Keratinocyte (primary cell): ENCODE results near the gene AOAH. TPM values are rescaled to one million over a fixed set of nuclear protein-coding genes. Genes with fewer than 3 reads are reported as not detected.
"Not testable (repeated sequence)": the region's sequence is repeated elsewhere in the genome, so short reads cannot be mapped to it uniquely, and the experiment has no call there.

ENCODE experiments used
- DNase-seq: peaks from one replicate; pipeline ENCODE4 v3.0.0-alpha.2; 2011; ENCODE audit warnings: low read depth, missing footprints, low spot score
- FAIRE-seq: peaks from 2 replicates; lab custom pipeline; 2011; peaks lifted over from hg19 to GRCh38; lab: Jason Lieb, UNC
- H2AFZ ChIP-seq: 2 replicates; pipeline ENCODE4 v1.6.0; 2012; ENCODE audit warnings: low read length, control low read depth, inconsistent platforms; ENCODE audit not compliant: control insufficient read depth
- H3K27ac ChIP-seq: 2 replicates; pipeline ENCODE4 v1.5.1; 2011; ENCODE audit warnings: low read length; ENCODE audit not compliant: control insufficient read depth, insufficient read depth
- H3K27me3 ChIP-seq: 3 replicates; pipeline ENCODE4 v1.6.0; 2011; ENCODE audit warnings: low read length; ENCODE audit not compliant: control insufficient read depth, insufficient read depth; ENCODE audit errors: extremely low read depth
- H3K36me3 ChIP-seq, 2 experiments: 2 replicates in 1 of 2; 3 replicates in 1 of 2; pipeline ENCODE4 v1.5.1; 2011; ENCODE audit warnings: low read length in 2 of 2, mild to moderate bottlenecking in 1 of 2; ENCODE audit not compliant: control insufficient read depth in 2 of 2, insufficient read depth in 2 of 2; ENCODE audit errors: extremely low read depth in 1 of 2
- H3K4me1 ChIP-seq: 3 replicates; pipeline ENCODE4 v1.5.1; 2011; ENCODE audit warnings: low read length; ENCODE audit not compliant: control insufficient read depth, insufficient read depth; ENCODE audit errors: extremely low read depth
- H3K4me2 ChIP-seq: 3 replicates; pipeline ENCODE4 v1.6.0; 2011; ENCODE audit warnings: low read depth, low read length; ENCODE audit not compliant: control insufficient read depth, insufficient read depth; ENCODE audit errors: extremely low read depth
- H3K4me3 ChIP-seq, 3 experiments: fragments of 200-600 bp in 1 of 3; sonication (generic) in 1 of 3; 2 replicates in 2 of 3; 3 replicates in 1 of 3; pipeline ENCODE4 v1.5.1; 2011 to 2016; ENCODE audit warnings: low read length in 3 of 3, mild to moderate bottlenecking in 3 of 3, control low read depth in 2 of 3, inconsistent platforms in 1 of 3, low read depth in 1 of 3, mixed read lengths in 1 of 3, mixed run types in 1 of 3, moderate library complexity in 1 of 3; ENCODE audit not compliant: control insufficient read depth in 2 of 3, insufficient read depth in 2 of 3; ENCODE audit errors: extremely low read depth in 1 of 3
- H3K79me2 ChIP-seq: 2 replicates; pipeline ENCODE4 v1.6.0; 2012; ENCODE audit warnings: low read length; ENCODE audit not compliant: control insufficient read depth, insufficient read depth
- H3K9ac ChIP-seq: 3 replicates; pipeline ENCODE4 v1.6.0; 2011; ENCODE audit warnings: low read length; ENCODE audit not compliant: control insufficient read depth, insufficient read depth; ENCODE audit errors: extremely low read depth
- H3K9me1 ChIP-seq: 3 replicates; pipeline ENCODE4 v1.6.0; 2011; ENCODE audit warnings: low read length; ENCODE audit not compliant: control insufficient read depth, insufficient read depth; ENCODE audit errors: extremely low read depth
- H3K9me3 ChIP-seq: 2 replicates; pipeline ENCODE4 v1.5.1; 2012; ENCODE audit warnings: low read depth, low read length; ENCODE audit not compliant: control insufficient read depth
- H4K20me1 ChIP-seq: 3 replicates; pipeline ENCODE4 v1.6.0; 2011; ENCODE audit warnings: low read length; ENCODE audit not compliant: control insufficient read depth, insufficient read depth; ENCODE audit errors: extremely low read depth
- CTCF ChIP-seq, 3 experiments: IDR thresholded peaks in 1 of 3; conservative IDR thresholded peaks in 1 of 3; optimal IDR thresholded peaks in 1 of 3; 2 replicates in 2 of 3; 3 replicates in 1 of 3; pipeline versions ENCODE3 to v1.5.1; 2011; ENCODE audit warnings: low read length in 3 of 3, mild to moderate bottlenecking in 3 of 3, moderate library complexity in 2 of 3, control low read depth in 1 of 3, inconsistent platforms in 1 of 3; ENCODE audit not compliant: insufficient read depth in 2 of 3; ENCODE audit errors: extremely low read depth in 1 of 3
- EZH2 ChIP-seq: IDR thresholded peaks from one replicate; pipeline ENCODE4 v1.6.1; 2012; ENCODE audit warnings: inconsistent platforms, mild to moderate bottlenecking, low read length, moderate library complexity
- dilution Hi-C: fragments of 300-500 bp; cut with MboI; formaldehyde crosslinking; loops from one replicate; pipeline ENCODE4 v1.7.0; 2020; ENCODE audit warnings: low sequenced_read_pairs; ENCODE audit not compliant: extremely low pct_ligation_motif_present
- polyA plus RNA-seq, 5 experiments: library from polyadenylated mRNA; depleted of rRNA in 3 of 5; stranded (reverse) in 3 of 5; stranded (forward) in 1 of 5; unstranded in 1 of 5; fragments of >200 nt; gene quantifications; 1 replicate in 1 of 5; 2 replicates in 3 of 5; 3 replicates in 1 of 5; pipeline versions ENCODE4 v1.2.1 to v1.2.3, GENCODE V29; 2011 to 2012; ENCODE audit warnings: missing spikeins in 2 of 5, low read depth in 1 of 5, low replicate concordance in 1 of 5

Gene AOAH
- polyA plus RNA-seq, 1 donor (not counting 4 experiments of a cell fraction or from before 2014, with no cell fraction given) = 0.43 TPM

DNA sequence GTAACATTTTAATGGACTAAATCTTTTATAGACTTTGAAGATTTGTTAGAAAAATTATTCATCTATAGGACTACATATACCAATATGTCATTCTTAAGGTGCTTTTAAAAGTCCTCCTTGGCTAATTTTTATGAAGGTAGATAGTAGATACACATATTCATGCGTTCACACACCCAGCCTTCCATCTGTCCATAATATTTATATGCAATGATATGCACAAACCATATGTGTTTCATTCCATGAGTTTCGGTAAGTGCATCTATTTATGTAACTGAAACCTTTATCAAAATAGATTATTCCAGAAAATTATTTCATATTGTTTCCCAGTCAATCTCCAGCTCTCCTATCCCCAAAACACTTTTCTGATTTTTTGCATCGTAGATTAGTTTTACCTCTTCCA, 233.0 kb downstream of the AOAH start:
- H3K79me2 ChIP-seq = no peaks in the 10 kb centered on the region
- TF ChIP-seq CTCF (optimal IDR thresholded peaks at IDR 0.05 in 1 of 3, IDR thresholded peaks at IDR 0.05 in 1 of 3, conservative IDR thresholded peaks at IDR 0.05 in 1 of 3; ENCODE audit: extremely low read depth in 1 of 3, insufficient read depth in 2 of 3, low read length in 3 of 3) = no peak
- TF ChIP-seq EZH2 = no peak

GRCh38 chr7:36490419-36490830, 233.9 kb downstream of the AOAH start:
- no peaks in the 10 kb centered on the region for H3K9me1 ChIP-seq
- dilution Hi-C loops = loop anchor here (25.0 kb wide), 2 partner anchors 172 to 722 kb away; no protein-coding TSS in a partner anchor
- H3K27ac ChIP-seq = no peak overlapping the region
- H4K20me1 ChIP-seq = no peaks in the 10 kb centered on the region
- no peak for TF ChIP-seq CTCF (optimal IDR thresholded peaks at IDR 0.05 in 1 of 3, IDR thresholded peaks at IDR 0.05 in 1 of 3, conservative IDR thresholded peaks at IDR 0.05 in 1 of 3; ENCODE audit: extremely low read depth in 1 of 3, insufficient read depth in 2 of 3, low read length in 3 of 3)
- no peak for TF ChIP-seq EZH2
- H3K4me2 ChIP-seq = no peak overlapping the region
- H3K4me3 ChIP-seq = no peak overlapping the region
- H3K9me3 ChIP-seq = no peaks in the 10 kb centered on the region
- H3K27me3 ChIP-seq = no peaks in the 10 kb centered on the region
- H3K9ac ChIP-seq = no peak overlapping the region
- H2AFZ ChIP-seq = no peak overlapping the region
- DNase-seq (no peak), FAIRE-seq (peak; percentile 53)
- H3K79me2 ChIP-seq = no peaks in the 10 kb centered on the region
- no peaks in the 10 kb centered on the region for H3K4me1 ChIP-seq
- no peaks in the 10 kb centered on the region for H3K36me3 ChIP-seq

More for the DNA sequence above, 233.0 kb downstream of the AOAH start:
- Histone ChIP-seq H3K4me1 (peaks cover under 1% of the 10 kb centered on the region), H3K27me3 (no peaks in the 10 kb centered on the region), H3K9me1 (no peaks in the 10 kb centered on the region), H3K36me3 (no peaks in the 10 kb centered on the region), H3K4me2 (no peak overlapping the region), H4K20me1 (no peaks in the 10 kb centered on the region), H3K9ac (no peak overlapping the region), H3K4me3 (no peak overlapping the region), H2AFZ (no peak overlapping the region), H3K27ac (no peak overlapping the region), H3K9me3 (no peaks in the 10 kb centered on the region)
- FAIRE-seq (no peak), DNase-seq (no peak)
- dilution Hi-C loops = loop anchor here (25.0 kb wide), 2 partner anchors 171 to 721 kb away; no protein-coding TSS in a partner anchor

DNA sequence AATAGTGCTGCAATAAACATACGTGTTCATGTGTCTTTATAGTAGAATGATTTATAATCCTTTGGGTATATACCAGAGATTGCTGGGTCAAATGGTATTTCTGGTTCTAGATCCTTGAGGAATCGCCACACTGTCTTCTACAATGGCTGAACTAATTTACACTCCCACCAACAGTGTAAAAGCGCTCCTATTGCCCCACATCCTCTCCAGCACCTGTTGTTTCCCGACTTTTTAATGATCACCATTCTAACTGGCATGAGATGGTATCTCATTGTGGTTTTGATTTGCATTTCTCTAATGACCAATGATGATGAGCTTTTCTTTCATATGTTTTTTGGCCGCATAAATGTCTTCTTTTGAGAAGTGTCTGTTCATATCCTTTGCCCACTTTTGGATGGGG, 235.6 kb downstream of the AOAH start:
- not testable (repeated sequence) for H3K9ac ChIP-seq, H3K36me3 ChIP-seq, H3K9me1 ChIP-seq, H3K27me3 ChIP-seq, FAIRE-seq, DNase-seq, H3K9me3 ChIP-seq, H3K4me3 ChIP-seq, H3K79me2 ChIP-seq, H2AFZ ChIP-seq, H4K20me1 ChIP-seq, H3K27ac ChIP-seq, H3K4me2 ChIP-seq, H3K4me1 ChIP-seq
- dilution Hi-C loops = loop anchor here (25.0 kb wide), 2 partner anchors 174 to 724 kb away; no protein-coding TSS in a partner anchor
